AG10803 (cell line): Measurements from ENCODE around the gene LRFN3.

Experiments
- DNase-seq: peaks from one replicate; pipeline ENCODE4 v3.0.0; 2010; ENCODE audit warnings: low read depth
- H3K4me3 ChIP-seq: 2 replicates; pipeline ENCODE4 v1.5.1; 2011; ENCODE audit warnings: mild to moderate bottlenecking, low read length, control low read depth
- TF ChIP-seq, protein P1 (sequence below): conservative IDR thresholded peaks from 2 replicates; pipeline ENCODE4 v1.5.1; 2011; ENCODE audit warnings: mild to moderate bottlenecking, low read length, control low read depth, inconsistent platforms

LRFN3 gene

GRCh38 chr19:35932291-35932936 lies 3.8 kb upstream of the LRFN3 start:
- DNase-seq: no peak

GRCh38 chr19:35936738-35937268 lies 629 bp downstream of the LRFN3 start:
- TF ChIP-seq, protein P1, sequence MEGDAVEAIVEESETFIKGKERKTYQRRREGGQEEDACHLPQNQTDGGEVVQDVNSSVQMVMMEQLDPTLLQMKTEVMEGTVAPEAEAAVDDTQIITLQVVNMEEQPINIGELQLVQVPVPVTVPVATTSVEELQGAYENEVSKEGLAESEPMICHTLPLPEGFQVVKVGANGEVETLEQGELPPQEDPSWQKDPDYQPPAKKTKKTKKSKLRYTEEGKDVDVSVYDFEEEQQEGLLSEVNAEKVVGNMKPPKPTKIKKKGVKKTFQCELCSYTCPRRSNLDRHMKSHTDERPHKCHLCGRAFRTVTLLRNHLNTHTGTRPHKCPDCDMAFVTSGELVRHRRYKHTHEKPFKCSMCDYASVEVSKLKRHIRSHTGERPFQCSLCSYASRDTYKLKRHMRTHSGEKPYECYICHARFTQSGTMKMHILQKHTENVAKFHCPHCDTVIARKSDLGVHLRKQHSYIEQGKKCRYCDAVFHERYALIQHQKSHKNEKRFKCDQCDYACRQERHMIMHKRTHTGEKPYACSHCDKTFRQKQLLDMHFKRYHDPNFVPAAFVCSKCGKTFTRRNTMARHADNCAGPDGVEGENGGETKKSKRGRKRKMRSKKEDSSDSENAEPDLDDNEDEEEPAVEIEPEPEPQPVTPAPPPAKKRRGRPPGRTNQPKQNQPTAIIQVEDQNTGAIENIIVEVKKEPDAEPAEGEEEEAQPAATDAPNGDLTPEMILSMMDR: no peak
- no peak for DNase-seq
- peak overlapping the region; percentile 53 for H3K4me3 ChIP-seq

More at GRCh38 chr19:35932291-35932936, 3.8 kb upstream of the LRFN3 start:
- no peak overlapping the region for H3K4me3 ChIP-seq
- TF ChIP-seq, protein P1: no peak

- TF ChIP-seq, protein P1: no peak
- no peak for DNase-seq
- H3K4me3 ChIP-seq: peak overlapping the region; percentile 53
Measured at GRCh38 chr19:35937345-35938281, 1.4 kb downstream of the LRFN3 start.

DNA sequence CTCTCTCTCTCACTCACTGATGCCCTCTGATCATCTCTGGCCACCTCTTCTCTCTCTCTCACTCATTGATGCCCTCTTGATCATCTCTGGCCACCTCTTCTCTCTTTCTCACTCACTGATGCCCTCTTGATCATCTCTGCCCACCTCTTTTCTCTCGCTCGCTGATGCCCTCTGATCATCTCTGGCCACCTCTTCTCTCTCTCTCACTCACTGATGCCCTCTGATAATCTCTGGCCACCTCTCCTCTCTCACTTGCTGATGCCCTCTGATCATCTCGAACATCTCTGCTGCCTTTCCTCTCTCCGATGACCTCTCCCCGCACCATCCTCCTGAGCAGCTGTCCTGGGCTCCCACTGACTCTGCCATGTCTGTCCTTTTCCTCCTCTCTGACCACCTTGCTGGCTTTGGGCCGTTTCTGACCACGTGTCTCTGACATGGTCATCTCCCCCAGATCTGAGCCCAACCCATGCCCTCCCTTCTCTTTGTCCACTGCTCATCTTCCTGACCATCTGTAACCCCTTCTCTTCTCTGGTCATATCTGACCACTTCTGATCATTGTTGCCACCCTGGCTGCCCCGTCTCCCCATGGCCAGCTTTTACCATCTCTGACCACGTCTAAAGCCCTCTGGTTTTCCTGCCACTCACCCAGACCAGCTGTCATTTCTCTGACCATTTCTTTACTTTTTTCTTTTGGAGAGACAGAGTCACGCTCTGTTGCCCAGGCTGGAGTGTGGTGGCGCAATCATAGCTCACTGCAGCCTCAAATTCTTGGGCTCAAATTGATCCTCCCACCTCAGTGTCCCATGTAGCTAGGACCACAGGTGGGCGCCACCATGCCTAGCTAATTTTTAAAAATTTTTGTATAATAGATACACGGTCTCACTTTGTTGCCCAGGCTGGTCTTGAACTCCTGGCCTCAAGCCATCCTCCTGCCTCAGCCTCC lies 2.4 kb downstream of the LRFN3 start:
- H3K4me3 ChIP-seq: peak overlapping the region; percentile 53

DNA sequence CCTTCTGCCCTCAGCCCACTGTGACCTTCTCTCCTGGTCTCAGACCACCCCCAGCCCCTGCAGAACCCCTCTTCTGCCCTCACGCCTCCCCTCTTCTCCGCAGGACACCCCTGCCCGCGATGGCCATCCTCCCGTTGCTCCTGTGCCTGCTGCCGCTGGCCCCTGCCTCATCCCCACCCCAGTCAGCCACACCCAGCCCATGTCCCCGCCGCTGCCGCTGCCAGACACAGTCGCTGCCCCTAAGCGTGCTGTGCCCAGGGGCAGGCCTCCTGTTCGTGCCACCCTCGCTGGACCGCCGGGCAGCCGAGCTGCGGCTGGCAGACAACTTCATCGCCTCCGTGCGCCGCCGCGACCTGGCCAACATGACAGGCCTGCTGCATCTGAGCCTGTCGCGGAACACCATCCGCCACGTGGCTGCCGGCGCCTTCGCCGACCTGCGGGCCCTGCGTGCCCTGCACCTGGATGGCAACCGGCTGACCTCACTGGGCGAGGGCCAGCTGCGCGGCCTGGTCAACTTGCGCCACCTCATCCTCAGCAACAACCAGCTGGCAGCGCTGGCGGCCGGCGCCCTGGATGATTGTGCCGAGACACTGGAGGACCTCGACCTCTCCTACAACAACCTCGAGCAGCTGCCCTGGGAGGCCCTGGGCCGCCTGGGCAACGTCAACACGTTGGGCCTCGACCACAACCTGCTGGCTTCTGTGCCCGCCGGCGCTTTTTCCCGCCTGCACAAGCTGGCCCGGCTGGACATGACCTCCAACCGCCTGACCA lies 3.3 kb downstream of the LRFN3 start:
- TF ChIP-seq, protein P1: no peak

More for the DNA sequence above, 2.4 kb downstream of the LRFN3 start:
- no peak for DNase-seq
- TF ChIP-seq, protein P1: no peak

DNA sequence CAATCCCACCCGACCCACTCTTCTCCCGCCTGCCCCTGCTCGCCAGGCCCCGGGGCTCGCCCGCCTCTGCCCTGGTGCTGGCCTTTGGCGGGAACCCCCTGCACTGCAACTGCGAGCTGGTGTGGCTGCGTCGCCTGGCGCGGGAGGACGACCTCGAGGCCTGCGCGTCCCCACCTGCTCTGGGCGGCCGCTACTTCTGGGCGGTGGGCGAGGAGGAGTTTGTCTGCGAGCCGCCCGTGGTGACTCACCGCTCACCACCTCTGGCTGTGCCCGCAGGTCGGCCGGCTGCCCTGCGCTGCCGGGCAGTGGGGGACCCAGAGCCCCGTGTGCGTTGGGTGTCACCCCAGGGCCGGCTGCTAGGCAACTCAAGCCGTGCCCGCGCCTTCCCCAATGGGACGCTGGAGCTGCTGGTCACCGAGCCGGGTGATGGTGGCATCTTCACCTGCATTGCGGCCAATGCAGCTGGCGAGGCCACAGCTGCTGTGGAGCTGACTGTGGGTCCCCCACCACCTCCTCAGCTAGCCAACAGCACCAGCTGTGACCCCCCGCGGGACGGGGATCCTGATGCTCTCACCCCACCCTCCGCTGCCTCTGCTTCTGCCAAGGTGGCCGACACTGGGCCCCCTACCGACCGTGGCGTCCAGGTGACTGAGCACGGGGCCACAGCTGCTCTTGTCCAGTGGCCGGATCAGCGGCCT lies 4.1 kb downstream of the LRFN3 start:
- no peak overlapping the region for H3K4me3 ChIP-seq
- TF ChIP-seq, protein P1: no peak
- DNase-seq: no peak

More for the DNA sequence above, 3.3 kb downstream of the LRFN3 start:
- H3K4me3 ChIP-seq: no peak overlapping the region
- DNase-seq: no peak
